ENCODE results near the gene MAGI2. TPM values are rescaled to one million over a fixed set of nuclear protein-coding genes. Genes with fewer than 3 reads are reported as not detected.

Gene MAGI2
- total and polyA plus RNA-seq, 2 experiments from 2014 or later, result 10.4 to 26.4 TPM

DNA sequence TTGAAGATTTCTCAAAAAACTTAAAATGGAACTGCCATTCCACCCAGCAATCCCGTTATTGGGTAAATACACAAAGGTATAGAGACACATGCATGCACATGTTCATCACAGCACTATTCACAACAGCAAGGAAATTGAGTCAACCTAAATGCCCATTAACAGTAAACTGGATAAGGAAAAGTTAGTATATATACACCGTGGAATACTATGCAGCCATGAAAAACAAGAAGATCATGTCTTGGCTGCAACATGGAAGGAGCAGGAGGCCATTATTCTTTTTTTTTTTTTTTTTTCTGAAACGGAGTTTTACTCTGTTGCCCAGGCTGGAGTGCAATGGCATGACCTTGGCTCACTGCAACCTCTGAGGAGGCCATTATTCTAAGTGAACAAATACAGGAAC, 749.0 kb downstream of the MAGI2 start:
- H3F3A ChIP-seq (replicated peaks; ENCODE audit: low read depth), result no peaks in the 10 kb centered on the region
- no peaks in the 10 kb centered on the region for H3K27me3 ChIP-seq (ENCODE audit: insufficient read depth)
- no peak overlapping the region for H3K27ac Mint-ChIP-seq
- no peak overlapping the region for H3K4me2 ChIP-seq
- H2AFZ ChIP-seq, result no peak overlapping the region
- H3K4me1 Mint-ChIP-seq, result peaks cover 11% of the 10 kb centered on the region
- no peaks in the 10 kb centered on the region for H3K9me2 ChIP-seq (ENCODE audit: insufficient read depth)
- DNase-seq (ENCODE audit: low spot score) (no peak), ATAC-seq (no peak)
- H4K20me1 ChIP-seq (replicated peaks; ENCODE audit: insufficient read depth), result no peaks in the 10 kb centered on the region
- peaks cover 3% of the 10 kb centered on the region; the same call in 1 of the 2 replicates for H3K79me2 ChIP-seq (replicated peaks; ENCODE audit: insufficient read depth)
- H3K27ac ChIP-seq (ENCODE audit: low read depth), result no peak overlapping the region
- H3K36me3 ChIP-seq (ENCODE audit: insufficient read depth), result no peaks in the 10 kb centered on the region
- no peaks in the 10 kb centered on the region for H3K9me3 Mint-ChIP-seq
- no peak overlapping the region for H3K4me3 ChIP-seq
- no peaks in the 10 kb centered on the region for H3K4me1 ChIP-seq (ENCODE audit: insufficient read depth)
- H3K27me3 Mint-ChIP-seq (ENCODE audit: insufficient read depth, low read depth, poor library complexity), result no peaks in the 10 kb centered on the region
- no peak overlapping the region for H3K4me3 Mint-ChIP-seq
- H3K36me3 Mint-ChIP-seq (ENCODE audit: low read depth), result peaks cover 14% of the 10 kb centered on the region; the same call in 2 of the 3 replicates
- TF ChIP-seq CREB1 (CRISPR knock-in tag; IDR thresholded peaks at IDR 0.05; ENCODE audit: low read depth) (no peak), NANOG (IDR thresholded peaks at IDR 0.05; ENCODE audit: borderline replicate concordance) (no peak), ZNF462 (CRISPR knock-in tag; IDR thresholded peaks at IDR 0.05) (no peak), POLR2AphosphoS5 (IDR thresholded peaks at IDR 0.05; ENCODE audit: low read depth) (no peak), ZNF114 (CRISPR knock-in tag; IDR thresholded peaks at IDR 0.05) (no peak), JUNB (IDR thresholded peaks at IDR 0.05; ENCODE audit: unreplicated experiment) (no peak), STAT1 (IDR thresholded peaks at IDR 0.05; ENCODE audit: unreplicated experiment) (no peak), EZH2phosphoT487 (IDR thresholded peaks at IDR 0.05; ENCODE audit: unreplicated experiment) (no peak), ZNF331 (CRISPR knock-in tag; IDR thresholded peaks at IDR 0.05; ENCODE audit: low read depth) (no peak), EZH2 (IDR thresholded peaks at IDR 0.05; ENCODE audit: low read depth, unreplicated experiment) (no peak)
- TF ChIP-seq, protein P1, sequence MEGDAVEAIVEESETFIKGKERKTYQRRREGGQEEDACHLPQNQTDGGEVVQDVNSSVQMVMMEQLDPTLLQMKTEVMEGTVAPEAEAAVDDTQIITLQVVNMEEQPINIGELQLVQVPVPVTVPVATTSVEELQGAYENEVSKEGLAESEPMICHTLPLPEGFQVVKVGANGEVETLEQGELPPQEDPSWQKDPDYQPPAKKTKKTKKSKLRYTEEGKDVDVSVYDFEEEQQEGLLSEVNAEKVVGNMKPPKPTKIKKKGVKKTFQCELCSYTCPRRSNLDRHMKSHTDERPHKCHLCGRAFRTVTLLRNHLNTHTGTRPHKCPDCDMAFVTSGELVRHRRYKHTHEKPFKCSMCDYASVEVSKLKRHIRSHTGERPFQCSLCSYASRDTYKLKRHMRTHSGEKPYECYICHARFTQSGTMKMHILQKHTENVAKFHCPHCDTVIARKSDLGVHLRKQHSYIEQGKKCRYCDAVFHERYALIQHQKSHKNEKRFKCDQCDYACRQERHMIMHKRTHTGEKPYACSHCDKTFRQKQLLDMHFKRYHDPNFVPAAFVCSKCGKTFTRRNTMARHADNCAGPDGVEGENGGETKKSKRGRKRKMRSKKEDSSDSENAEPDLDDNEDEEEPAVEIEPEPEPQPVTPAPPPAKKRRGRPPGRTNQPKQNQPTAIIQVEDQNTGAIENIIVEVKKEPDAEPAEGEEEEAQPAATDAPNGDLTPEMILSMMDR (conservative IDR thresholded peaks at IDR 0.05; ENCODE audit: low read depth in 2 of 2), result no peak
- TF ChIP-seq, protein P2, sequence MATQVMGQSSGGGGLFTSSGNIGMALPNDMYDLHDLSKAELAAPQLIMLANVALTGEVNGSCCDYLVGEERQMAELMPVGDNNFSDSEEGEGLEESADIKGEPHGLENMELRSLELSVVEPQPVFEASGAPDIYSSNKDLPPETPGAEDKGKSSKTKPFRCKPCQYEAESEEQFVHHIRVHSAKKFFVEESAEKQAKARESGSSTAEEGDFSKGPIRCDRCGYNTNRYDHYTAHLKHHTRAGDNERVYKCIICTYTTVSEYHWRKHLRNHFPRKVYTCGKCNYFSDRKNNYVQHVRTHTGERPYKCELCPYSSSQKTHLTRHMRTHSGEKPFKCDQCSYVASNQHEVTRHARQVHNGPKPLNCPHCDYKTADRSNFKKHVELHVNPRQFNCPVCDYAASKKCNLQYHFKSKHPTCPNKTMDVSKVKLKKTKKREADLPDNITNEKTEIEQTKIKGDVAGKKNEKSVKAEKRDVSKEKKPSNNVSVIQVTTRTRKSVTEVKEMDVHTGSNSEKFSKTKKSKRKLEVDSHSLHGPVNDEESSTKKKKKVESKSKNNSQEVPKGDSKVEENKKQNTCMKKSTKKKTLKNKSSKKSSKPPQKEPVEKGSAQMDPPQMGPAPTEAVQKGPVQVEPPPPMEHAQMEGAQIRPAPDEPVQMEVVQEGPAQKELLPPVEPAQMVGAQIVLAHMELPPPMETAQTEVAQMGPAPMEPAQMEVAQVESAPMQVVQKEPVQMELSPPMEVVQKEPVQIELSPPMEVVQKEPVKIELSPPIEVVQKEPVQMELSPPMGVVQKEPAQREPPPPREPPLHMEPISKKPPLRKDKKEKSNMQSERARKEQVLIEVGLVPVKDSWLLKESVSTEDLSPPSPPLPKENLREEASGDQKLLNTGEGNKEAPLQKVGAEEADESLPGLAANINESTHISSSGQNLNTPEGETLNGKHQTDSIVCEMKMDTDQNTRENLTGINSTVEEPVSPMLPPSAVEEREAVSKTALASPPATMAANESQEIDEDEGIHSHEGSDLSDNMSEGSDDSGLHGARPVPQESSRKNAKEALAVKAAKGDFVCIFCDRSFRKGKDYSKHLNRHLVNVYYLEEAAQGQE (IDR thresholded peaks at IDR 0.05; ENCODE audit: unreplicated experiment), result no peak
- TF ChIP-seq, protein P3, sequence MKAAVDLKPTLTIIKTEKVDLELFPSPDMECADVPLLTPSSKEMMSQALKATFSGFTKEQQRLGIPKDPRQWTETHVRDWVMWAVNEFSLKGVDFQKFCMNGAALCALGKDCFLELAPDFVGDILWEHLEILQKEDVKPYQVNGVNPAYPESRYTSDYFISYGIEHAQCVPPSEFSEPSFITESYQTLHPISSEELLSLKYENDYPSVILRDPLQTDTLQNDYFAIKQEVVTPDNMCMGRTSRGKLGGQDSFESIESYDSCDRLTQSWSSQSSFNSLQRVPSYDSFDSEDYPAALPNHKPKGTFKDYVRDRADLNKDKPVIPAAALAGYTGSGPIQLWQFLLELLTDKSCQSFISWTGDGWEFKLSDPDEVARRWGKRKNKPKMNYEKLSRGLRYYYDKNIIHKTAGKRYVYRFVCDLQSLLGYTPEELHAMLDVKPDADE (IDR thresholded peaks at IDR 0.05), result no peak
